GM19395 (cell line): Measurements from ENCODE around the gene ACTL8.

Source experiments
- ATAC-seq: cut with Tn5 transposase; IDR thresholded peaks from one replicate; pipeline ENCODE4 v1.9.1; 2021; ENCODE audit warnings: mild to moderate bottlenecking, moderate library complexity; ENCODE audit not compliant: unreplicated experiment

ACTL8 gene

DNA sequence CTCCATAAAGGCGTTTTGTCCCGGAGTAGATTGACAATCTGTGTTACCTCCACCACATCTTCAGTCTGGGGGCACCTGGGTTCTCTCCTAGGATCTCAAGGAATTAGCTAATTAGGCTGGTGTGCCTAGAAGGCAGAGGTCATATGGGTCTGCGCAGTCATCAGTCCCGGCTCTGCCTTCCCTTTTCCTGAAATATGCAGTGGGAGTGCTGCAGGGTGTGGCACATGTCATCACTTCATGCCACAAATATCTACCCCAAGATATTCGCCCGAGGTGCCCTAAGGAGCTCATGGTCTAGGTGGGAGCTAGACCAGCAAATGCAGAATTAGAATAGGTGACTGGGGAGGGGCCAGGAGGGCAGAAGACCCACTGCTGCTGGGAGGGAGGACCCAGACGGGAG lies 42.9 kb downstream of the ACTL8 start:
- ATAC-seq = no peak

DNA sequence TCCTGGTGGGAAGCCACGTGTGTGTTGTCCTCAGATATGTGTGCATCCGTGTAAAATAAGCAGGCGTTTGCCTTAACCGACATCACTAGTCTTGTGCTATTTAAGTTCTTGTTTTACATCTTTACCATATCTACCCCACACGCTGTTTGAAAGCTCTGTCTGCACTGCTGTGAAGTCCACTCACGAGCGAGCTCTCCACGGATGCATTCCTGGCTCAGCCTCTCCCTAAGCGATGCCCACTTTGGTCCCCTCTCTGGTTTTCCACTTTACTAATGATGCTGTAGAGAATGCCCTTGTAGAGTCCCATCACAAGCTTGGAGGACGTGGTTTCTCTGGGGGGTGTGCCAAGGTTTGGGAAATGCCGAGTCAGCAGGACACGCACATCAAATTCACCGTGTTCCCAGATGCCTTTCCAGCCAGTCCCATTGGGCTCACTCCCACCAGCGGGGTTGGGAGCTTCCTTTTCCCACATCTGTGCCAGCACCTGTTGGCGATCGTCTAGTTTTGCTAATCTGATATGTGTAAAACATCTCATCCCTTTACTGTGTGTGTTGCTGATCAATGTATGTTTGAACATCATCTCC lies 43.8 kb downstream of the ACTL8 start:
- no peak for ATAC-seq

DNA sequence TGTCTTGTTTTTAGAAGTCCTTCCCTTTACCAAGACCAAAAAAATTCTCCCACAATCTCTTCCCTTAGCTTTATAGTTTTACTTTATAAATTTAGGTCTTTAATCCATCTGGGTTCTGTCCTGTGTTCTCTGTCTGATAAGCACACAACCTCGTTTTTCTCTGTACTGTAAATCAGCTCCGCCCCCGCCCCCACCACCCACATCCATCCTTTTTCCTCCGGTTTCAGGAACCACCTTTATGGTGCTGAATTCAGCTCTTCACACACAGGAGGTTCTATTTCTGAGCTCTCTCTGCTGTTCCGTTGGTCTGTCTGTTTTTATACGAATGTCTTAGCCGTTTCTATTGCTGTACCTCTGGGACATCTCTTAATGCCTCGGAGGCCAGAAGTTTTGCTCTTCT lies 44.5 kb downstream of the ACTL8 start:
- no peak for ATAC-seq

DNA sequence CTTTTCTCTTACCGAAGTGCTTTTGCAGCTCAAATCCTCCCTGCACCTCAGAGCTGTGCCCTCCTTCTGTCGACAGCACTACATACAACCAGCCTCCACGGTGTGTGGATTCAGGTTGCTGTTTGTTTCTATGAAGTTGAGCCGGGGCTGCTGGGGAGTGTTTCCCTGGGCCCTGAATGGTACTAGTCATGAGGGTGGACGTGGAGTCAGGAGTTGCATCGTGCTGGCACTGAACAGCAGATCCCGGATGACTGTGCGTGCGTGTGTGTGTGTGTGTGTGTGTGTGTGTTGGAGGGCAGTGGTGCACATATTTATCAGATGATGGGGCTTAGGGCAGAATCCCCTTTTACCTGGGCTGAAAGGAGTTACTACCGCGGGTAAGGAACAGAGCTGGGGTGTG lies 47.0 kb downstream of the ACTL8 start:
- ATAC-seq = no peak

DNA sequence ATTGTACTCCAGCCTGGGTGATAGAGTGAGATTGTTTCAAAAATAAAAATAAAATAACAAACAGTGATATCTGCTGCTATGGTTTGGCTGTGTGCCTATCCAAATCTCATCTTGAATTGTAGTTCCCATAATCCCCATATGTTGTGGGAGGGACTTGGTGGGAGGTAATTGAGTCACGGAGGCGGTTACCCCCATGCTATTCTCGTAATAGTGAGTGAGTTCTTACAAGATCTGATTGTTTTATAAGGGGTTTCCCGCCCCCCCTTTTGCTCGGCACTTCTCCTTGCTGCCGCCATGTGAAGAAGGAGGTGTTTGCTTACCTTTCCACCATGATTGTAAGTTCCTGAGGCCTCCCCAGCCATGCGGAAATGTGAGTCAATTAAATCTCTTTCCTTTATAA lies 47.8 kb downstream of the ACTL8 start:
- no peak for ATAC-seq

DNA sequence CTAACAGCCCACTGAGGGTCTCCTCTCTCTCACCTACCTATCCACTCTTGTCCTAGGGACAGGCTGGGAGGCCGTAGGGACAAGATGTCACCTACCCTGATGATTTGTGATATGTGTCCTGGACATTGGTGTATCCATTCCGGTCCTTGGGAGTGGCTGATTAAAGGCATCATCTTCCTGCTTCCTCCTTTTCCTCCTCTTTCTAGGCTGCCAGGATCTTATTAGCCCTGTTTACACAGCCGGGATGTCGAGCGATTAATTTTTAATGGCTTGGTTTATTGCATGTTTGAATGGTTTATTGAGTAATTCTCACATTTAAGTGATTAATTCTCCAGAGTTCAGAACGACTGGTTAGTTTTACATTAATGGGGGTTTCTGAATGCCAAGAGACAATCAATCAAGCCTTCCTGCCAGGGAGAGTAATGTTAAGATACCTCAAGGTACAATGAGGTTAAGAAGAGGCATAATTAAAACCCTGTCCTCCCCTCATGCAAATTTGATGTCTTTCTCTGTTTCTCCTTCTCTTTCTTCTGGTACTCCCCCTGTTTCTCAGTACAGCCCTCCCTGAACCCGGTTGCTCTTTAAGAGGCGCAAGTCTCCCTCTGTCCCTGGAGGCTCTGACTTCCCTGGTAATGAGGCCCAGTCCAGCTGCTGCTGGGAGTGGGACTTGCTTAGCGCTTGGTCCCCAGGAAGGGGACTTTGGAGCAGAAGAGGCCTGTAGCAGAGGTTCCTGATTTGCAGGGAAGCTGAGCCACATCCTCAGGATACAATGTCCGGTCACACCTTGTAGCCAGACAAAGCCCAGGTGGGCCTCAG lies 50.9 kb downstream of the ACTL8 start:
- ATAC-seq = no peak

DNA sequence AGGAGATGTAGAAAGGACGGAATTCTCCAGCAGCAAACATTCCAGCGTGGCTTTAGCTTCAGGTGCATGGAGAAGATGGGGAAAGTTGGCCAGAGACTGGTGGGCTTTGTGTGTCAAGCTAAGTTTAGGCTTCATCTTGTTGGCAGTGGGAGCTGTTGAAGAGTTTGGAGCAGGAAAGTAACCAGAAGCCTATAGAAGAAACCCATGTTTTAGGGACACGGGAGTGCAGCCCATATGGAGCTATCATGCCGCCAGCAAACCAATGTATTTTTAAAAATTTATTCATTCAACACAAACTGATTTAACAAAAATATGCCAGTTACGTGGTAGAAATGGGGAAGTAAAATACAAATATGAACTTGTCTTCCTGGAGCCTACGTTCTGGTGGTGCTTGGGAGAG lies 53.7 kb downstream of the ACTL8 start:
- ATAC-seq = no peak

DNA sequence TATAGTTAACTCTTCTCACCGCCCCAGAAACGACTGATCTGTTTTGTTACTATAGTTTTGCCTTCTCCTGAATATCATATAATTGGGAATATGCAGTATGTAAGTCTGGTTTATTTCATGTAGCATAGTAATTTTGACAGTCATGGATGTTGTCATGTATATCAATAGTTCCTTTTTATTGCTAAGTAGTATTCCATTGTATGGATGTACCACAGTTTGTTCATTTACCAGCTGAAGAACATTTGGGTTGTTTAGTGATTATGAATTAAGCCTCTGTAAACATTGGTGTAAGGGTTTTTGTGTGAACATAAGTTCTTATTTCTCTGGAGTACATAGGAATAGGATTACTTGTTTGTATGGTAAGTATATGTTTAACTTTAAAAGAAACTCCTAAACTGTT lies 55.5 kb downstream of the ACTL8 start:
- no peak for ATAC-seq

DNA sequence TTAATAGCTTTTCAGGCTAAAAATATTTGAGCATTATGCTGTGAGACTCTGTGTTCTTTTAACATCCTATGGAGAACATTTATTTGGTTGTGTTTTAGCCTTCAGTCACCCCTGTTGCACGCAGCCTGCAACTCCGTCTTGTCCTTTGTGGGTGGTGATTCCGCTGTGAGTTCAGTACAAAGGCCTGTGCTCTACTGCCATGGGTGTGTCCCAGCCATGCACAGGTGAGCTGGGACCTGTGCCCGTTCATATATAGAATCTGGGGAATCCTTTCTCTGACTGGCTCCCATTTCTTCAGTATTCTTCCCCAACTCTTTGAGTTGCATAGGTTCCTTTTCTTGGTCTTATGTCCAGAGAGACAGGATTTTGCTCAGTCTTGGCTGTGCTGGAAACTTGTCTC lies 61.4 kb downstream of the ACTL8 start:
- no peak for ATAC-seq

DNA sequence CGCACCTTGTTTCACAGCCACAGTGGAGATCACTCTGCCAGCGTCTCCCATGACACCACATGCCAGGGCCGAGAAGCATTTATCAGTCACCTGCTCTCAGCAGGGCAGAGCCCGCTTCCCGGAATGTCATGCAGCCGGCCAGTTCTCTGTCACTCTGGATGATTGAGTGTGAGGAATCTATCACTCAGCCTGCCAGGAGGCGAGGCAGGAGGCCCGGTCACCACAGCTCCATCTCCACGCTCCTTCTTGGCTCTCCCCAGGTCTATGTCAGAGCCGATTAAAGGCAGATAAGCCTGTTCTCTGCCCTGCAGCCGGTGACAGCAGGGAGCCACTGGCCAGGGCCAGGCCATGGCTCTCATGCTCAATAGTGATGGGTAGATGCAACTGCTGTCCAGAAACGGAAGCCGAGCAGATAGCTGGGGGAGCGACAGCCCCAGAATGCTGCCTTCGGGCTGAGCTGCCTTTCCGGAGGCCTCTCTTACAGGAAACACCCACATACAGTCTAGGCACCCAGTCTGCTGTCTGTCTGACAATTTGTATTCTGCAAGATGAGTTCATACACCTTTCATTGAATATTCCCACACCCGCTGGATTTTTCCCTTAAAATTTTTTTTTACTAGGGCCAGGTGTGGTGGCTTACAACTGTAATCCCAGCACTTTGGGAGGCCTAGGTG lies 64.1 kb downstream of the ACTL8 start:
- no peak for ATAC-seq

DNA sequence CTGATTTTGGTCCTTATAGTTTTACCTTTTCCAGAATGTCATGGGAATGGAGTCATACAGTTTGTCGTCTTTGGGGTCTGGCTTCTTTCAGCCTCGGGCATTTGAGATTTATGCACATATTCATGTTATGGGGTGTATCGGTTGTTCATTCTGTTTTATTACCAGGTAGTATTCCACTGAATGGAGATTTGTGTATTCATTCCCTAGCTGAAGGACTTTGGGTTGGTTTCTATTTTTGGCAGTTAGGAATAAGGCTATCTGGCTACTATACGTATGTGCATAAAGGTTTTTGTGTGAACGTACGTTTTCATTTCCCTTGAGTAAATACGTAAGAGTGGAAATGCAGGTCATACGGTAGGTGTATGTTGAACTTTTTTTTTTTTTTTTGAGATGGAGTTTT lies 65.1 kb downstream of the ACTL8 start:
- ATAC-seq = no peak

DNA sequence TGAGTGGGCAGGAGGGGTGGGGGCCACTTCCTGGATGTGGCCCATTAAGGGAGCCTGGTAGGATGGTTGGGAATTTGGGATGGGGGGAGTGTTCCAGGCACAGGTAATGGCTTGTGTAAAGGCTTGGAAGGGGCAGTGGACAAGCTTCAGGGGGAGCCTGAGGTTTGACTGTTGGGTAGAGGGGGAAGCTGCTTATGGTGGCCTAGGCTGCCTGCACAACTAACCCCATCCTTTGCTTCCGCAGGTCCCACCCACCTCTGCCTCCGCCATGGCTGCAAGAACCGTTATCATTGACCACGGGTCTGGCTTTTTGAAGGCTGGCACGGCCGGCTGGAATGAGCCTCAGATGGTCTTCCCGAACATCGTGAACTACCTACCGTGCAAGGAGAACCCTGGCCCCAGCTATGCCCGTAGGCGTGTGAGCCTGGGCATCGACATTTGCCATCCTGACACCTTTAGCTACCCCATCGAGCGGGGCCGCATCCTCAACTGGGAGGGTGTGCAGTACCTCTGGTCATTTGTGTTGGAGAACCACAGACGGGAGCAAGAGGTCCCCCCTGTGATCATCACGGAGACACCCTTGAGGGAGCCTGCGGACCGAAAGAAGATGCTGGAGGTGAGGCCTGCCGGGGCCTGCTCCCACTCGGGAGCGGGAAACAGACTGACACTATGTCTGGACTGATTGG lies 67.8 kb downstream of the ACTL8 start:
- no peak for ATAC-seq

DNA sequence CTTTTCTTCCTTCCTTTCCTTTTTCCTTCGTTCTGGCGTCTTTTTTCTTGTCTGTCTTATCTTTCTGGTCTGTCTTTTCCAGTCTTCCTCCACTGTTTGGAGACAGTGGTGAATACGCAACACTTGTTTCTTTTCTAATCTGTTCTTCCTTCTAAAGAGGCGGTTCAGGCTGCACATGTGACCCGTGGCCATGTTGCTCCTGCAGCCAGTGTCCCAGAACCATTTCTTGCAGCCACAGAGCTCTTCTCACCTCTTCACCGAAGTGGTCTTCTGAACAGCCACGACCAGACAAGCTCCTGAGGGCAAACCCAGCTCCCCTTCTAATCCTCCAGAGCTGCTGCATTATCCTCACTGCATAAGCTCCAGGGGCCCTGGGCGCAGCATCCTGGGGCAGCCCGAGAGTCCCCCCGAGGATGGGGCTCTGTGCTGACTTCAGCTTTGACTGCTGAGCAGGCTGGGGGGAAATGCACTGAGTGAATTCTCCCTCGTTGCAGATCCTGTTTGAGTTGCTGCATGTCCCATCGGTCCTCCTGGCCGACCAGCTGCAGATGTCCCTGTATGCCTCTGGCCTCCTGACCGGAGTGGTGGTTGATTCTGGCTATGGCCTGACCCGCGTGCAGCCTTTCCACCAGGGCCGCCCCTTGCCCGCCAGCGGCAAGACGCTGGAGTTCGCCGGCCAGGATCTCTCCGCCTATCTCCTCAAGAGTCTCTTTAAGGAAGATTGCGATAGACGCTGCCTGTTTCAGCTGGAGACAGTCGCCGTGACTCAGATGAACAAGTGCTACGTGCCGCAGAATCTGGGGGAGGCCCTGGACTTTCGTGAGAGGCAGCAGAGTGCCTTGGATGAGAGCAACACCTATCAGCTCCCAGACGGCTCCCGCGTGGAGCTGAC lies 70.4 kb downstream of the ACTL8 start:
- no peak for ATAC-seq

DNA sequence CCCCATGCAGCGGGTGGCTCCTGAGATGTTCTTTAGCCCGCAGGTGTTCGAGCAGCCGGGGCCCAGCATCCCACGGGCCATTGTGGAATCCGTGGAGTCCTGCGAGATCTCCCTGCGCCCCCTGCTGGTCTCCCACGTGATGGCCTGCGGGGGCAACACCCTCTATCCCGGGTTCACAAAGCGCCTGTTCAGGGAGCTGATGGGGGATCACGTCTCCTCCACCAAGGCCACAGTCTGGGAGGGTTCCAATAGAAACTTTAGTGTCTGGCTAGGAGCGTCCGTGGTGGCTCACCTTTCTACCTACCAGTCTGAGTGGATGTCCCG lies 71.0 kb downstream of the ACTL8 start:
- ATAC-seq = no peak

DNA sequence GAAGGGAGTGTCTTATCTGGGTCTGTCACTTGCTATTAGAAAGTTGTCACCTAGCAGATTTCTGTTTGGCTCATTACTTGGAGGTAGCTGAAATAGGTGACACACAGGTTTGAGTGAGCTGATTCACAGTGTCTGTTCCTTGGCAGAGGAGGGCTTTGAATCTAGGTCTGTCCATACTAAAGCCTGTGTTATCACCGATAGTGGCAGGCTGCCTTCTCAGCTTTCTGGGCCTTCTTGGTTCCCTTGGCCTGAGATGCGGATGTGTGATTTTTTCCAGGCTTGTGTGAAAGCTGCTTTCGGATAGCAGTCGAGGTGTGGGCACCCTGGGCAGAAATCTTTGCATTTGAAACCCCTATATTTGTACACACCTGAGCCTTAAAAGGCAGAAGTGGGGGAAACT lies 73.9 kb downstream of the ACTL8 start:
- ATAC-seq = no peak

DNA sequence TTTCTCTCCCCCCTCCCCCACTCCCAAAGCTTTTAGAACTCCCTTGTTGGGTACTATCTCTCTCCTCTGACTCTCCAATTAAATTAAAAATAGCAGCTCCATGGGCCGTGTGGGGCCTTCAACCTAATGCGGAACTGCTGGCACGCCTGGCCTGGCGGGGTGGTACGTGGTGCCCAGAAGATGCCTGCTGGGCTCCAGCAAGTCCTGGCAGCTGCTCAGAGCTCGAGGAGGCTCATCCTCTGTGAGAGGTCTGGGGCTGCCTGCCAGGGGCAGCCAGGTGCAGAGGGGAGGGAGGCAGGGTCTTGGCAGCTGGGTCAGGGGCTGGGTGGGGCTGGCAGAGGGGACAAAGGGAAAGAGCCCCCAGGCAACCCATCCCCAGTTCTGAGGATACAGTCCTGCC lies 74.4 kb downstream of the ACTL8 start:
- no peak for ATAC-seq

DNA sequence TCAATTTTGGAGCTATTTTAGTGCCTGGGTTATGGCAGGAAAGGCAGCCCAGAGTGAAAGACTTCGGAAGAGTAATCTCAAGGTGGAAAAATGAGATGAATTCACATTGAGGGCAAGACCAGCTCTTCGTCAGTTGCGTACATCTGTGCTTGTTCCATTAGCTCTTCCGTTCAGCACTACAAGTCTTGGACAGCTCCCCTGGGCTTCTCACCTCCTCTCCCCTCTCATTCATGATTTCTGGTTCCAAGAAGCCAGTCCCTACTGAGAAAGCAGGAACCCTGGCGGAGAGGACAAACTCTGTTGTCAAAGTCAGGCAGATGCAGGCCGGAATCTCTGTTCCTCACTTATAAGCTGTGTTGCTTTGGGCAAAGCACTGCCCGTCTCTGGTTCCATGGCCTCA lies 76.5 kb downstream of the ACTL8 start:
- ATAC-seq = no peak

DNA sequence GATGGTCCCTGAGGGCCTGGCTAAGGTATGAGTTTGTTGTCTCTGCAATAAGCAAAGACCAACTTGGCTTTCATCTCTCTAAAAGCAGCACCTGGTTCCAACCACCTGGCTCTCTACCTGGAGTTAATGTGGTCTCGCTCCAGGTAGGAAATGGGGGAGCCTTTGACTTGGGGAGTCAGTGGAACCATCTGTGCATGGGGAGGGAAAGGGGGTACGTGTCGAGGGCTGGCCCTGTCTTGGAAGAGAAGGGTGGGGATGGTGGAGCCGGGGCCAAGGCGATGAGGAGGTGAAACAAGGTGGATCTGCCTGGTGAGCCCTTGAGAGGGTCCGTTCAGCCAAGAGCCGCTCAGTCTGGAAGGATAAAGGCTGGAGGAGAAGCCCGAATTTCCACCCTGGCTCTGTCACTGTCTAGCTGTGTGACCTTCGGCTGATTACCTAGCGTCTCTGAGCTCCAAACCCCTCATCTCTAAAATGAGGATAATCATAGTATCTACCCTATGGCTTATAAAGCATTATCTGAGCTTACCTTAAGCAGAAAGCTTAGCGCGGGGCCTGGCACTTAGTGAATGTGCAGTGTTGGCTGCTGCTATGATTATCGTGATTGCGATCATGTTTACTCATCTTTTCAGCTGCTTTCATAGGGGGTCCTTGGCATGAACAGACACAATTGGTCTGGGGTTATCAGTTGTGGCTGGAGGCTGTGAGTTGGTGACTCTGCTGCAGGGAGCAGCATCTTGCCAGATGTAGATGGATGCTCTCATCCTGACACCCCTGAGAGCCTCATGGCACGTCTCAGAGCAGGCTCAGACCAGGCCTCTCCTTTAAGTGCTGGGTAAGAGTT lies 78.7 kb downstream of the ACTL8 start:
- no peak for ATAC-seq

DNA sequence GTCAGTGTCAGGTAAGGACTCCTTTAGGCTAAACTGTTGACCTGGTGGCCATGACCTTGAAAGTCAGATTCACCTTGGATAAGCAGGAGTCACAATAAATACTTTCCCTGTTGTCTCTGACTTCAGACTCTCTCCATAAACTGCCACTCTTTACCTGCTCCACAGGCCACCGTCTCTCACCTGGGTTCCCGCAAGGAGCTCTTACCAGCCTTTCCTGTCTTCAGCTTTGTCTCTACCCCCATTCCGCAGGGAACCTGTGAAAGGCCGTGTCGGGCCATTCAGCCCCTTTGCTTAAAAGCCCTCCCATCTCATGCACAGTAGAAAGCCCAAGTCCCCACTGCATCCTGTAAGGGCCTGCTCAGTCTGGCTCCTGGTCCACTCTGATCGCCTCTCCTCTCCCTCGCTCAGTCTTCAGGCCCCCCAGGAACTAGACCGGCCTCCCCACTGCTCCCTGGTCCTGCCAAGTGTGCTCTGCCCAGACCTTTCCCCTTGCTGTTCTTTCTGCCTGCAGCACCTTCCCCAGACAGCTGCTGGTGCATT lies 79.5 kb downstream of the ACTL8 start:
- ATAC-seq = no peak
